Measurements from ENCODE around the gene CEACAM19.
"Not testable (repeated sequence)": the region's sequence is repeated elsewhere in the genome, so short reads cannot be mapped to it uniquely, and the experiment has no call there.

The CEACAM19 gene

DNA sequence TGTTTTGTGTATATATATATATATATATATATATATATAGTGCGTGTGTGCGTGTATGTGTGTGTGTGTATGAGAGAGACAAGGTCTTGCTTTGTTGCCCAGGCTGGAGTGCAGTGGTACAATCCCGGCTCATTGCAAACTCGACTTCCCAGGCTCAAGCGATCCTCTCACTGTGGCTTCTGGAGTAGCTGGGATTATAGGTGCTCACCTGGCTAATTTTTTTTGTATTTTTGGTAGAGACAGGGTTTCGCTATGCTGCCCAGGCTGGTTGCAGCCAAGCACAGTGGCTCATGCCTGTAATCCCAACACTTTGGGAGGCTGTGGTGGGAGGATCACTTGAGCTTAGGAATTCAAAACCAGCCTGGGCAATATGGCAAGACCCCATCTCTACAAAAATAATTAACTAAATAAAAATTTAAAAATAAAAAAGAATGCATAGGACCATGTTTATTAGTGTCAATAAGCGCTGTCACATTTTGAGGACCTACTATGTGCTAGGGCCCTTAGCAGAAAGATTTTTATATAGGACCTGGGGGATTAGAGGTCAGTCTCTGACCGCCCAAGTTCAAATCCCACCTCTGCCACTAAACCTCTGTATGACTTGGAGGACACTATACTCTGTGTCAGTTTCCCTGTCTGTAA lies 25.8 kb upstream of the CEACAM19 start:
- in situ Hi-C loops (cut with HindIII; ENCODE audit: low sequenced_read_pairs) = no loop called here

- in situ Hi-C loops (cut with HindIII; ENCODE audit: low sequenced_read_pairs) = no loop called here
These were observed 25.2 kb upstream of the CEACAM19 start for GRCh38 chr19:44646049-44646416.

- in situ Hi-C loops (cut with HindIII; ENCODE audit: low sequenced_read_pairs) = no loop called here
These were observed 24.1 kb upstream of the CEACAM19 start for GRCh38 chr19:44647144-44647543.

DNA sequence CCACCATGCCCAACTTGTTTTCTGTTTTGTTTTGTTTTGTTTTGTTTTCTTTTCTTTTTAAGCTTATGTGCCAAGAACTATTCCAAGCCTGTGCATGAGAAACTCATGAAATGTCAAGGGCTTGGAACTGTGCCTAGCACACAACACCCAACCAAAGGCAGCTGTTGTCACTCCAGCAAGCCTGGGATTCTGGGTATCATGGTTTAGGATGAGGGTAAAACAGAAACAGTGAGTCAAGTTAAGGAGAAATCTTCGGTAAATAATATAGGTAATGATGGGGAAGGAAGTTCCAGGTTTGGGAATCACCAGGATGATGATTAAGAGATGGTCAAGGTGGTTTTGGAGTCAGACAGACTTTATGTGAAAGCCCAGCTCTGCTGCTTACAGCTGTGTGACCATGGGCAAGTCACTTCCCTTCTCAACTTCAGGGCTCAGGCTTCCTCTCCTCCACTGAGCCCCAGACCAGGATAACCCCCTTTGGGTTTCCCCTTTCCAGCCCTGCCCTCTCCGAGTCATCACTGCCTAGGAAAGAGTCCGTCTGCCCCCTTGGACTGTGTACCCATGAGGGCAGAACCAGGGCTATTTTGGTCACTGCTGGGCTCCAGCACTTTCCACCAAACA lies 22.5 kb upstream of the CEACAM19 start:
- in situ Hi-C loops (cut with HindIII; ENCODE audit: low sequenced_read_pairs) = no loop called here

- in situ Hi-C loops (cut with HindIII; ENCODE audit: low sequenced_read_pairs) = no loop called here
These were observed 21.6 kb upstream of the CEACAM19 start for GRCh38 chr19:44649578-44650145.

GRCh38 chr19:44653343-44653742 lies 17.9 kb upstream of the CEACAM19 start:
- in situ Hi-C loops (cut with HindIII; ENCODE audit: low sequenced_read_pairs) = no loop called here

GRCh38 chr19:44653977-44654774 lies 17.1 kb upstream of the CEACAM19 start:
- in situ Hi-C loops (cut with HindIII; ENCODE audit: low sequenced_read_pairs) = no loop called here

- in situ Hi-C loops (cut with HindIII; ENCODE audit: low sequenced_read_pairs) = no loop called here
These were observed 13.9 kb upstream of the CEACAM19 start for GRCh38 chr19:44657211-44657921.

DNA sequence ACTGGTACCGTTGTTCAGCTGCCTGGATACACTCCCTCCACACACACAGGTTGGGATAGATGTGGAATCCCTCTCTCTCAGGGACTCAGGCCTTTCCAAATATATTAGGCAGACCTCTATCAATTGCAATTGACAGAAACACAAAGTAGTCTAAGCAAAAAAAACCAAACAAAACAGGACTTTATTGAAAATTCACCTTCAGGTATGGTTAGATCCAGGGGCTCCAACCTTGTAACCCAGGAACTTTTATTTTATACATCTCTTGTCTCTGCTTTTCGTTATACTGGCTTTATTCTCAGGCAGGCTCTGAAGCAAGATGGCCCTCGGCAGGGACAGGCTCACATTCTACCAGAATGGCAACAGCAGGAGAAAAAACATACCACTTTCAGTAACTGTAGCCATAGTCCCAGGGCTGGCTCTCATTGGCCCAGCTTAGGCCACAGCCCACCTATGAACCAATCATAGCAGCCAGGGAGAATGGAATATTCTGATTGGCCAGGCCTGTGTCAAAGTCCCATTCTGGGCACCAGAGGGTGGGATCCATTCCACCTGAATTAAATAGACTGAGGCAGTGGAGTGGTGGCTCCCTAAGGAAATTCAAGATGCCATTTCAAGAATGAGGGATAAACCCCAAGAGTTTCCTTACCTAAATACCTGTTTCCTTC lies 13.1 kb upstream of the CEACAM19 start:
- in situ Hi-C loops (cut with HindIII; ENCODE audit: low sequenced_read_pairs) = no loop called here

- in situ Hi-C loops (cut with HindIII; ENCODE audit: low sequenced_read_pairs) = no loop called here
These were observed 11.2 kb upstream of the CEACAM19 start for GRCh38 chr19:44660081-44660480.

DNA sequence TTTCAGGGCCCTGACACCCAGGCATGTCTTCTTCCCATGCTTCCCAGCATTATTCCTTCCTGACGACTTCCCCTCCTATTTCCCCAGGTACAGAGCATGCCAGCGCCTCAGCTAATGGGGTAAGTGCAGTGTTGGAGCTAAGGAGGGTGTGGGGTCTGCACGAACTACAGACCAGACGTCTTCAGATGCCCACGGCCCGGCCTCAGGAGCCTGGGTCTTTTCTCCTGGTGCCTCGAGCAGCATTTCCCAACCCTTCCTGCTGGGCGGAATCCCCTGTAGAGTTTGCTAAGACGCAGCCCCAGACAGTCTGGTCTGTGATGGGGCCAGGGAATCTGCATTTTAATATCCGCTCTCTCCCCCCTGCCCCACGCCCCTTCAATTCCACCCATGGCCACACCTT lies 10.1 kb upstream of the CEACAM19 start:
- in situ Hi-C loops (cut with HindIII; ENCODE audit: low sequenced_read_pairs) = no loop called here

- in situ Hi-C loops (cut with HindIII; ENCODE audit: low sequenced_read_pairs) = no loop called here
These were observed 9.4 kb upstream of the CEACAM19 start for GRCh38 chr19:44661904-44662303.

DNA sequence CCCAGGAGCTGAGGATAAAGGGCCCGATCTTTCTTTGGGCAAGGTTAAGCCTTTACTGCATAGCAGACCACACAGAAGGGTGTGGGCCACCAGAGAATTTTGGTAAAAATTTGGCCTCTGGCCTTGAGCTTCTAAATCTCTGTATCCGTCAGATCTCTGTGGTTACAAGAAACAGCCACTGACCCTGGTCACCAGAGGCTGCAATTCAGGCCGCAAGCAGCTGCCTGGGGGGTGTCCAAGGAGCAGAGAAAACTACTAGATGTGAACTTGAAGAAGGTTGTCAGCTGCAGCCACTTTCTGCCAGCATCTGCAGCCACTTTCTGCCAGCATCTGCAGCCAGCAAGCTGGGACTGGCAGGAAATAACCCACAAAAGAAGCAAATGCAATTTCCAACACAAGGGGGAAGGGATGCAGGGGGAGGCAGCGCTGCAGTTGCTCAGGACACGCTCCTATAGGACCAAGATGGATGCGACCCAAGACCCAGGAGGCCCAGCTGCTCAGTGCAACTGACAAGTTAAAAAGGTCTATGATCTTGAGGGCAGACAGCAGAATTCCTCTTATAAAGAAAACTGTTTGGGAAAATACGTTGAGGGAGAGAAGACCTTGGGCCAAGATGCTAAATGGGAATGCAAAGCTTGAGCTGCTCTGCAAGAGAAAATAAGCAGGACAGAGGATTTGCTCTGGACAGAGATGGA lies 8.4 kb upstream of the CEACAM19 start:
- in situ Hi-C loops (cut with HindIII; ENCODE audit: low sequenced_read_pairs) = no loop called here

- in situ Hi-C loops (cut with HindIII; ENCODE audit: low sequenced_read_pairs) = no loop called here
These were observed 7.3 kb upstream of the CEACAM19 start for GRCh38 chr19:44663996-44664395.

GRCh38 chr19:44664976-44665375 lies 6.3 kb upstream of the CEACAM19 start:
- in situ Hi-C loops (cut with HindIII; ENCODE audit: low sequenced_read_pairs) = no loop called here

- in situ Hi-C loops (cut with HindIII; ENCODE audit: low sequenced_read_pairs) = no loop called here
These were observed 4.3 kb upstream of the CEACAM19 start for GRCh38 chr19:44666852-44667556.

- in situ Hi-C loops (cut with HindIII; ENCODE audit: low sequenced_read_pairs) = no loop called here
These were observed 2.1 kb upstream of the CEACAM19 start for GRCh38 chr19:44668985-44669764.

GRCh38 chr19:44670027-44670426 lies 1.3 kb upstream of the CEACAM19 start:
- in situ Hi-C loops (cut with HindIII; ENCODE audit: low sequenced_read_pairs) = not testable (repeated sequence)

GRCh38 chr19:44672226-44672625 lies 944 bp downstream of the CEACAM19 start:
- in situ Hi-C loops (cut with HindIII; ENCODE audit: low sequenced_read_pairs) = no loop called here
